Activated naive CD8-positive, alpha-beta T cell treated with anti-CD3 and anti-CD28 coated beads, Interleukin-2, amount 10 ng/mL, durations not matched to agents 7 days and 5 days (primary cell): Measurements from ENCODE around the gene STPG1. TPM values are rescaled to one million over a fixed set of nuclear protein-coding genes. Genes with fewer than 3 reads are reported as not detected.
"Not testable (repeated sequence)": the region's sequence is repeated elsewhere in the genome, so short reads cannot be mapped to it uniquely, and the experiment has no call there.

Experiments
- ATAC-seq: fragments of 150-1000 bp; cut with Tn5 transposase; one replicate; pipeline ENCODE4 v1.10.0; 2021; ENCODE audit warnings: low read depth, moderate library complexity
- POLR2A ChIA-PET: fragments of 350-600 bp; sonication (Branson Sonifier 250); formaldehyde crosslinking; loops from one replicate; lab custom pipeline; 2021; ENCODE audit warnings: antibody characterized with exemption; lab: Charles Lee
- DNase-seq: peaks from one replicate; pipeline ENCODE4 v3.0.0; 2021
- H3K27ac Mint-ChIP-seq: one replicate; pipeline ENCODE4 v1.8.0; 2022; ENCODE audit warnings: mild to moderate bottlenecking, mixed read lengths
- H3K27me3 Mint-ChIP-seq: one replicate; pipeline ENCODE4 v1.8.0; 2022; ENCODE audit warnings: mild to moderate bottlenecking, moderate library complexity, mixed read lengths
- H3K36me3 Mint-ChIP-seq: one replicate; pipeline ENCODE4 v1.8.0; 2021; ENCODE audit warnings: mild to moderate bottlenecking, mixed read lengths
- H3K4me1 Mint-ChIP-seq: one replicate; pipeline ENCODE4 v1.8.0; 2021; ENCODE audit warnings: mixed read lengths
- H3K4me3 Mint-ChIP-seq: one replicate; pipeline ENCODE4 v1.8.0; 2022; ENCODE audit warnings: mild to moderate bottlenecking, moderate library complexity, mixed read lengths
- H3K9me3 Mint-ChIP-seq: one replicate; pipeline ENCODE4 v1.8.0; 2021; ENCODE audit warnings: mixed read lengths
- total RNA-seq, 2 experiments: library from RNA; stranded (reverse); gene quantifications; one replicate each; pipeline ENCODE4 v1.2.3, GENCODE V29; 2021

STPG1 gene
- 1 to 10 TPM; 8.6 to 9.0 TPM for total RNA-seq

GRCh38 chr1:24413350-24414163 is at the start of gene STPG1:
Gene STPG1, minus strand, starts transcription at chr1:24413782. Its CDS starts 12,394 bp downstream, at chr1:24401388.
- ATAC-seq (peak; percentile 34), DNase-seq (peak; percentile 82)
- Mint-ChIP-seq H3K9me3 (no peaks in the 10 kb centered on the region), H3K4me1 (peaks cover 26% of the 10 kb centered on the region), H3K36me3 (peaks cover 6% of the 10 kb centered on the region), H3K27me3 (no peaks in the 10 kb centered on the region), H3K27ac (peak within 1 kb of the TSS; percentile 81), H3K4me3 (peak within 1 kb of the TSS; percentile 87)
- POLR2A ChIA-PET = interaction anchor here (0.8 to 9.1 kb wide), 5 partner anchors 69 to 122 kb away, joined by 3 to 203 read pairs (median 5); partner anchors contain the start of gene RCAN3

- H3K27ac Mint-ChIP-seq, H3K4me1 Mint-ChIP-seq, DNase-seq, ATAC-seq, POLR2A ChIA-PET, H3K27me3 Mint-ChIP-seq, H3K9me3 Mint-ChIP-seq, H3K4me3 Mint-ChIP-seq: not testable (repeated sequence)
- H3K36me3 Mint-ChIP-seq = peaks cover 73% of the 10 kb centered on the region
Measured at GRCh38 chr1:24462128-24462527, 48.5 kb upstream of the STPG1 start.

GRCh38 chr1:24459551-24460266 is 46.1 kb upstream of the STPG1 start:
- ATAC-seq = no peak
- DNase-seq = no peak
- H3K27me3 Mint-ChIP-seq = no peaks in the 10 kb centered on the region
- POLR2A ChIA-PET = interaction anchor here (0.5 to 1.2 kb wide), 3 partner anchors 14 to 290 kb away, joined by 3 to 5 read pairs (median 5); no protein-coding TSS in a partner anchor
- H3K27ac Mint-ChIP-seq = peak overlapping the region; percentile 39
- peaks cover 6% of the 10 kb centered on the region for H3K9me3 Mint-ChIP-seq
- peaks cover 74% of the 10 kb centered on the region for H3K36me3 Mint-ChIP-seq
- peaks cover 4% of the 10 kb centered on the region for H3K4me1 Mint-ChIP-seq
- no peak overlapping the region for H3K4me3 Mint-ChIP-seq

GRCh38 chr1:24457866-24458265 is 44.3 kb upstream of the STPG1 start:
- Mint-ChIP-seq H3K27me3 (no peaks in the 10 kb centered on the region), H3K4me1 (no peaks in the 10 kb centered on the region), H3K4me3 (no peak overlapping the region), H3K9me3 (peaks cover 6% of the 10 kb centered on the region), H3K27ac (no peak overlapping the region), H3K36me3 (peaks cover 72% of the 10 kb centered on the region)
- DNase-seq = no peak
- no peak for ATAC-seq
- POLR2A ChIA-PET = interaction anchor here (1.5 kb wide), 1 partner anchor 41 kb away, joined by 3 read pairs; no protein-coding TSS in a partner anchor

- peaks cover 1% of the 10 kb centered on the region for H3K4me1 Mint-ChIP-seq
Measured at GRCh38 chr1:24455272-24455671, 41.7 kb upstream of the STPG1 start.

GRCh38 chr1:24454673-24455072 is 41.1 kb upstream of the STPG1 start:
- Mint-ChIP-seq H3K27ac (no peak overlapping the region), H3K9me3 (no peaks in the 10 kb centered on the region), H3K36me3 (peaks cover 68% of the 10 kb centered on the region), H3K27me3 (no peaks in the 10 kb centered on the region), H3K4me1 (peaks cover 1% of the 10 kb centered on the region), H3K4me3 (no peak overlapping the region)
- ATAC-seq (no peak), DNase-seq (no peak)
- POLR2A ChIA-PET = no interaction called here

More at GRCh38 chr1:24455272-24455671, 41.7 kb upstream of the STPG1 start:
- ATAC-seq (no peak), DNase-seq (no peak)
- no peak overlapping the region for H3K4me3 Mint-ChIP-seq
- no peaks in the 10 kb centered on the region for H3K9me3 Mint-ChIP-seq
- no peaks in the 10 kb centered on the region for H3K27me3 Mint-ChIP-seq
- H3K36me3 Mint-ChIP-seq = peaks cover 68% of the 10 kb centered on the region
- POLR2A ChIA-PET = interaction anchor here (0.7 kb wide), 1 partner anchor 34 kb away, joined by 3 read pairs; no protein-coding TSS in a partner anchor
- H3K27ac Mint-ChIP-seq = no peak overlapping the region

- POLR2A ChIA-PET = interaction anchor here (0.7 kb wide), 1 partner anchor 499 kb away, joined by 3 read pairs; no protein-coding TSS in a partner anchor
- Mint-ChIP-seq H3K27me3 (no peaks in the 10 kb centered on the region), H3K9me3 (no peaks in the 10 kb centered on the region), H3K4me1 (peaks cover 1% of the 10 kb centered on the region), H3K4me3 (no peak overlapping the region), H3K36me3 (peaks cover 55% of the 10 kb centered on the region), H3K27ac (peak overlapping the region; percentile 48)
- DNase-seq = no peak
- ATAC-seq = no peak
Measured at GRCh38 chr1:24452922-24453485, 39.4 kb upstream of the STPG1 start.

- Mint-ChIP-seq H3K4me3 (no peak overlapping the region), H3K4me1 (peaks cover 1% of the 10 kb centered on the region), H3K27ac (no peak overlapping the region)
Measured at GRCh38 chr1:24451746-24452145, 38.2 kb upstream of the STPG1 start.

GRCh38 chr1:24450857-24451397 is 37.3 kb upstream of the STPG1 start:
- ATAC-seq (no peak), DNase-seq (no peak)
- Mint-ChIP-seq H3K9me3 (no peaks in the 10 kb centered on the region), H3K4me1 (peaks cover 1% of the 10 kb centered on the region), H3K4me3 (no peak overlapping the region), H3K36me3 (peaks cover 55% of the 10 kb centered on the region), H3K27ac (peak overlapping the region; percentile 45), H3K27me3 (no peaks in the 10 kb centered on the region)
- POLR2A ChIA-PET = no interaction called here

More at GRCh38 chr1:24451746-24452145, 38.2 kb upstream of the STPG1 start:
- no peak for ATAC-seq
- DNase-seq = no peak
- POLR2A ChIA-PET = no interaction called here
- no peaks in the 10 kb centered on the region for H3K9me3 Mint-ChIP-seq
- H3K36me3 Mint-ChIP-seq = peaks cover 51% of the 10 kb centered on the region
- H3K27me3 Mint-ChIP-seq = no peaks in the 10 kb centered on the region

- ATAC-seq = no peak
- H3K27ac Mint-ChIP-seq = no peak overlapping the region
Measured at GRCh38 chr1:24450316-24450715, 36.7 kb upstream of the STPG1 start.

GRCh38 chr1:24446446-24446845 is 32.9 kb upstream of the STPG1 start:
- not testable (repeated sequence) for H3K27ac Mint-ChIP-seq, H3K27me3 Mint-ChIP-seq

More at GRCh38 chr1:24450316-24450715, 36.7 kb upstream of the STPG1 start:
- H3K9me3 Mint-ChIP-seq = no peaks in the 10 kb centered on the region
- peaks cover 1% of the 10 kb centered on the region for H3K4me1 Mint-ChIP-seq
- H3K4me3 Mint-ChIP-seq = no peak overlapping the region
- POLR2A ChIA-PET = no interaction called here
- no peak for DNase-seq
- no peaks in the 10 kb centered on the region for H3K27me3 Mint-ChIP-seq
- peaks cover 56% of the 10 kb centered on the region for H3K36me3 Mint-ChIP-seq

GRCh38 chr1:24443241-24443656 is 29.7 kb upstream of the STPG1 start:
- Mint-ChIP-seq H3K9me3 (no peaks in the 10 kb centered on the region), H3K27ac (no peak overlapping the region), H3K4me3 (no peak overlapping the region), H3K36me3 (peaks cover 33% of the 10 kb centered on the region), H3K4me1 (peaks cover 2% of the 10 kb centered on the region), H3K27me3 (no peaks in the 10 kb centered on the region)
- ATAC-seq (no peak), DNase-seq (no peak)
- POLR2A ChIA-PET = interaction anchor here (0.7 to 1.2 kb wide), 2 partner anchors 14 to 43 kb away, joined by 3 to 4 read pairs; no protein-coding TSS in a partner anchor

More at GRCh38 chr1:24446446-24446845, 32.9 kb upstream of the STPG1 start:
- DNase-seq, POLR2A ChIA-PET, H3K4me3 Mint-ChIP-seq, H3K4me1 Mint-ChIP-seq, H3K9me3 Mint-ChIP-seq, ATAC-seq: not testable (repeated sequence)
- peaks cover 40% of the 10 kb centered on the region for H3K36me3 Mint-ChIP-seq
